ENCODE data around the gene TSSK2. TPM values are rescaled to one million over a fixed set of nuclear protein-coding genes. Genes with fewer than 3 reads are reported as not detected.

The TSSK2 gene
- total RNA-seq, 1 donor from 2014 or later = not detected

GRCh38 chr22:19114984-19115552, 16.0 kb upstream of the TSSK2 start:
- Histone ChIP-seq H2AFZ (ENCODE audit: low read depth, low read length) (no peak overlapping the region), H4K20me1 (ENCODE audit: insufficient read depth, low read length) (peaks cover 88% of the 10 kb centered on the region), H3K4me3 (ENCODE audit: insufficient read depth, low read depth, low read length) (no peak overlapping the region), H3K27ac (ENCODE audit: low read depth, low read length) (no peak overlapping the region), H3K9ac (ENCODE audit: low read length) (no peak overlapping the region), H3K36me3 (ENCODE audit: insufficient read depth, low read length) (no peaks in the 10 kb centered on the region), H3K79me2 (ENCODE audit: insufficient read depth, low read length) (peaks cover 92% of the 10 kb centered on the region), H3K27me3 (ENCODE audit: insufficient read depth, low read length) (no peaks in the 10 kb centered on the region), H3K4me2 (ENCODE audit: low read length) (no peak overlapping the region), H3K4me1 (ENCODE audit: insufficient read depth, low read length) (no peaks in the 10 kb centered on the region), H3K9me3 (ENCODE audit: insufficient read depth, low read depth, low read length) (no peaks in the 10 kb centered on the region)
- no peak for DNase-seq (ENCODE audit: low read depth)
- Mint-ChIP-seq H3K4me1 (ENCODE audit: low read depth, unreplicated experiment) (peaks cover 11% of the 10 kb centered on the region), H3K27me3 (ENCODE audit: low read depth, unreplicated experiment) (no peaks in the 10 kb centered on the region), H3K27ac (ENCODE audit: unreplicated experiment) (no peak overlapping the region), H3K36me3 (ENCODE audit: low read depth, unreplicated experiment) (peaks cover 4% of the 10 kb centered on the region), H3K9me3 (ENCODE audit: unreplicated experiment) (no peaks in the 10 kb centered on the region), H3K4me3 (ENCODE audit: unreplicated experiment) (no peak overlapping the region)
- no peak for FAIRE-seq
- TF ChIP-seq CTCF (IDR thresholded peaks at IDR 0.05; ENCODE audit: insufficient read depth, low read depth, low read length) = no peak
- no peak for TF ChIP-seq EZH2 (IDR thresholded peaks at IDR 0.05; ENCODE audit: insufficient read depth, low read length)

- Histone ChIP-seq H3K36me3 (ENCODE audit: insufficient read depth, low read length) (no peaks in the 10 kb centered on the region), H2AFZ (ENCODE audit: low read depth, low read length) (no peak overlapping the region), H3K4me2 (ENCODE audit: low read length) (no peak overlapping the region), H3K9me3 (ENCODE audit: insufficient read depth, low read depth, low read length) (no peaks in the 10 kb centered on the region), H3K27ac (ENCODE audit: low read depth, low read length) (no peak overlapping the region), H4K20me1 (ENCODE audit: insufficient read depth, low read length) (peaks cover 90% of the 10 kb centered on the region), H3K4me3 (ENCODE audit: insufficient read depth, low read depth, low read length) (no peak overlapping the region), H3K79me2 (ENCODE audit: insufficient read depth, low read length) (peaks cover 94% of the 10 kb centered on the region), H3K9ac (ENCODE audit: low read length) (no peak overlapping the region), H3K4me1 (ENCODE audit: insufficient read depth, low read length) (peaks cover 4% of the 10 kb centered on the region), H3K27me3 (ENCODE audit: insufficient read depth, low read length) (no peaks in the 10 kb centered on the region)
- peaks cover 4% of the 10 kb centered on the region for H3K36me3 Mint-ChIP-seq (ENCODE audit: low read depth, unreplicated experiment)
- FAIRE-seq (no peak), DNase-seq (ENCODE audit: low read depth) (no peak)
- TF ChIP-seq EZH2 (IDR thresholded peaks at IDR 0.05; ENCODE audit: insufficient read depth, low read length) = no peak
- TF ChIP-seq CTCF (IDR thresholded peaks at IDR 0.05; ENCODE audit: insufficient read depth, low read depth, low read length) = no peak
- no peaks in the 10 kb centered on the region for H3K27me3 Mint-ChIP-seq (ENCODE audit: low read depth, unreplicated experiment)
- H3K27ac Mint-ChIP-seq (ENCODE audit: unreplicated experiment) = no peak overlapping the region
- H3K4me3 Mint-ChIP-seq (ENCODE audit: unreplicated experiment) = no peak overlapping the region
- peaks cover 11% of the 10 kb centered on the region for H3K4me1 Mint-ChIP-seq (ENCODE audit: low read depth, unreplicated experiment)
- H3K9me3 Mint-ChIP-seq (ENCODE audit: unreplicated experiment) = no peaks in the 10 kb centered on the region
Measured at GRCh38 chr22:19115628-19116027, 15.5 kb upstream of the TSSK2 start.

GRCh38 chr22:19117111-19117512, 14.0 kb upstream of the TSSK2 start:
- Histone ChIP-seq H3K27ac (ENCODE audit: low read depth, low read length) (no peak overlapping the region), H3K4me2 (ENCODE audit: low read length) (no peak overlapping the region), H3K9ac (ENCODE audit: low read length) (no peak overlapping the region), H3K79me2 (ENCODE audit: insufficient read depth, low read length) (peaks cover 95% of the 10 kb centered on the region), H3K27me3 (ENCODE audit: insufficient read depth, low read length) (no peaks in the 10 kb centered on the region), H2AFZ (ENCODE audit: low read depth, low read length) (no peak overlapping the region), H3K4me1 (ENCODE audit: insufficient read depth, low read length) (peaks cover 12% of the 10 kb centered on the region), H3K36me3 (ENCODE audit: insufficient read depth, low read length) (no peaks in the 10 kb centered on the region), H3K9me3 (ENCODE audit: insufficient read depth, low read depth, low read length) (no peaks in the 10 kb centered on the region), H4K20me1 (ENCODE audit: insufficient read depth, low read length) (peaks cover 89% of the 10 kb centered on the region), H3K4me3 (ENCODE audit: insufficient read depth, low read depth, low read length) (no peak overlapping the region)
- peaks cover 4% of the 10 kb centered on the region for H3K36me3 Mint-ChIP-seq (ENCODE audit: low read depth, unreplicated experiment)
- FAIRE-seq (no peak), DNase-seq (ENCODE audit: low read depth) (no peak)
- no peak for TF ChIP-seq CTCF (IDR thresholded peaks at IDR 0.05; ENCODE audit: insufficient read depth, low read depth, low read length)
- no peak for TF ChIP-seq EZH2 (IDR thresholded peaks at IDR 0.05; ENCODE audit: insufficient read depth, low read length)
- peaks cover 17% of the 10 kb centered on the region for H3K4me1 Mint-ChIP-seq (ENCODE audit: low read depth, unreplicated experiment)
- H3K27ac Mint-ChIP-seq (ENCODE audit: unreplicated experiment) = no peak overlapping the region
- H3K4me3 Mint-ChIP-seq (ENCODE audit: unreplicated experiment) = no peak overlapping the region
- no peaks in the 10 kb centered on the region for H3K27me3 Mint-ChIP-seq (ENCODE audit: low read depth, unreplicated experiment)
- H3K9me3 Mint-ChIP-seq (ENCODE audit: unreplicated experiment) = no peaks in the 10 kb centered on the region

All from astrocyte (in vitro differentiated cells and primary cell).